Measurements from ENCODE around the gene PRDM16. TPM values are rescaled to one million over a fixed set of nuclear protein-coding genes. Genes with fewer than 3 reads are reported as not detected.

PRDM16 gene
- total RNA-seq, 1 experiment from 2014 or later, result 0.17 TPM

- no peak for TF ChIP-seq CTCF (conservative IDR thresholded peaks at IDR 0.05)
- H2AFZ ChIP-seq (ENCODE audit: low read length), result no peak overlapping the region
- no peaks in the 10 kb centered on the region for H3K79me1 ChIP-seq (ENCODE audit: insufficient read depth, low read depth, low read length, poor library complexity, severe bottlenecking)
- H3K4ac ChIP-seq (ENCODE audit: low read depth, low read length), result no peak overlapping the region
- no peak overlapping the region for H3K27ac ChIP-seq (ENCODE audit: insufficient read length, low read depth, low read length)
- Mint-ChIP-seq H3K27me3 (ENCODE audit: low read depth) (peaks cover 20% of the 10 kb centered on the region), H3K9me3 (no peaks in the 10 kb centered on the region; a peak in 1 of 5 replicates), H3K27ac (no peak overlapping the region), H3K4me1 (peaks cover 9 to 17% of the 10 kb centered on the region in 2 experiments), H3K4me3 (no peak overlapping the region), H3K36me3 (ENCODE audit: insufficient read depth in 1 of 3, low read depth in 3 of 3) (no peaks in the 10 kb centered on the region)
- H3K23ac ChIP-seq (ENCODE audit: insufficient read length, low read depth, low read length), result no peak overlapping the region
- H3K9ac ChIP-seq (ENCODE audit: extremely low read depth, insufficient read length, low read length), result no peak overlapping the region
- peaks cover 5% of the 10 kb centered on the region; the same call in 1 of the 2 replicates for H3K27me3 ChIP-seq (ENCODE audit: insufficient read depth, low read length)
- H2BK5ac ChIP-seq (ENCODE audit: insufficient read length, low read length), result no peak overlapping the region
- no CpG with 5 or more reads among the region's 5 CpGs for WGBS (ENCODE audit: extremely low coverage, insufficient read length, low lambda C conversion rate)
- H3K4me1 ChIP-seq (ENCODE audit: insufficient read depth, low read length), result no peaks in the 10 kb centered on the region
- H2BK15ac ChIP-seq (ENCODE audit: low read depth, low read length), result no peak overlapping the region
- no peak overlapping the region for H4K91ac ChIP-seq (ENCODE audit: insufficient read length, low read depth, low read length)
- no peak overlapping the region for H2BK120ac ChIP-seq (ENCODE audit: low read depth, low read length, poor library complexity, severe bottlenecking)
- no peak overlapping the region for H3T11ph ChIP-seq (ENCODE audit: low read length)
- no peak overlapping the region for H3K56ac ChIP-seq (ENCODE audit: insufficient read length, low read depth, low read length)
- no peak overlapping the region for H2BK12ac ChIP-seq (ENCODE audit: insufficient read length, low read depth, low read length)
- no peak overlapping the region for H4K8ac ChIP-seq (replicated peaks; ENCODE audit: insufficient read length, low read depth, low read length)
- no peak for DNase-seq
- no peak overlapping the region for H3K4me2 ChIP-seq (ENCODE audit: insufficient read depth, insufficient read length, low read length)
- H3K23me2 ChIP-seq (ENCODE audit: insufficient read length, low read depth, low read length, poor library complexity, severe bottlenecking), result no peaks in the 10 kb centered on the region
- H3K14ac ChIP-seq (ENCODE audit: insufficient read depth, low read length), result no peak overlapping the region
- no peak overlapping the region for H2BK20ac ChIP-seq (ENCODE audit: low read depth, low read length, poor library complexity, severe bottlenecking)
- no peaks in the 10 kb centered on the region for H4K20me1 ChIP-seq (ENCODE audit: control insufficient read depth, insufficient read depth, insufficient read length)
- no peak overlapping the region for H2AK5ac ChIP-seq (ENCODE audit: insufficient read length, low read length)
- no peaks in the 10 kb centered on the region for H3K79me2 ChIP-seq (ENCODE audit: insufficient read depth, low read length)
- no peaks in the 10 kb centered on the region for H3K9me3 ChIP-seq (ENCODE audit: control insufficient read depth, low read depth, low read length)
- H4K5ac ChIP-seq (ENCODE audit: insufficient read length, low read depth, low read length), result no peak overlapping the region
- H3K18ac ChIP-seq (ENCODE audit: insufficient read length, low read depth, low read length), result no peak overlapping the region
These were observed 330.7 kb downstream of the PRDM16 start for GRCh38 chr1:3399732-3400131.

Data from H9 (cell line).